Measurements from ENCODE around the gene BCL11B.
A peak's percentile ranks its signal among the peaks of the same experiment; 100 is the strongest.

BCL11B gene

GRCh38 chr14:99313234-99313633, 41.2 kb upstream of the BCL11B start:
- no peaks in the 10 kb centered on the region for H3K36me3 ChIP-seq (ENCODE audit: control insufficient read depth, insufficient read depth, low read length)
- no peak overlapping the region for H3K4me3 ChIP-seq (ENCODE audit: low read length)
- no peak overlapping the region for H3K9ac ChIP-seq (ENCODE audit: low read length)
- peaks cover 3% of the 10 kb centered on the region for H3K27me3 ChIP-seq (ENCODE audit: control insufficient read depth, insufficient read depth, low read length)
- peaks cover 37% of the 10 kb centered on the region for H3K4me1 ChIP-seq (ENCODE audit: control insufficient read depth, insufficient read depth, low read length)
- H3K9me3 ChIP-seq (ENCODE audit: control insufficient read depth, low read length): no peaks in the 10 kb centered on the region

DNA sequence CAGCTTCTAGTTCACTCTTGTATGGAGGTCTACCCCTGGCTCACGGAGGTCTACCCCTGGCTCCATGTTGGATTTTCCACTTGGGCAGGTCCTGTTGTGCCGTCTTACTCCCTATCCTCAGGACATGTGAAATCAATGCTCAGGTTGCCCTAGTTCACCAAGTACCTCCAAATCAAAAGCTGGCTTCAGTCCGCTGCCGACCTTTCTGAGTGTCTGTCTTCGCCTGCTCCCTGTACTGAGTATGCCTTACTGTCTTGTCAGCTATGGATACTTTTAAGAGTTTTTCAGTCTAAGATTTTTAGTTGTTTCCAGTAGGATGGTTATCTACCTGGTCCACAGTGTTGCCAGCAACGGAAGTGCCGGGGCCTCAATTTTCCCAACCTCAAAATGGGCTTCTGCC, 40.1 kb upstream of the BCL11B start:
- H3K36me3 ChIP-seq (ENCODE audit: control insufficient read depth, insufficient read depth, low read length): no peaks in the 10 kb centered on the region
- H3K9ac ChIP-seq (ENCODE audit: low read length): no peak overlapping the region
- peaks cover 26% of the 10 kb centered on the region for H3K4me1 ChIP-seq (ENCODE audit: control insufficient read depth, insufficient read depth, low read length)
- H3K4me3 ChIP-seq (ENCODE audit: low read length): no peak overlapping the region
- peaks cover 2% of the 10 kb centered on the region for H3K27me3 ChIP-seq (ENCODE audit: control insufficient read depth, insufficient read depth, low read length)
- H3K9me3 ChIP-seq (ENCODE audit: control insufficient read depth, low read length): no peaks in the 10 kb centered on the region

DNA sequence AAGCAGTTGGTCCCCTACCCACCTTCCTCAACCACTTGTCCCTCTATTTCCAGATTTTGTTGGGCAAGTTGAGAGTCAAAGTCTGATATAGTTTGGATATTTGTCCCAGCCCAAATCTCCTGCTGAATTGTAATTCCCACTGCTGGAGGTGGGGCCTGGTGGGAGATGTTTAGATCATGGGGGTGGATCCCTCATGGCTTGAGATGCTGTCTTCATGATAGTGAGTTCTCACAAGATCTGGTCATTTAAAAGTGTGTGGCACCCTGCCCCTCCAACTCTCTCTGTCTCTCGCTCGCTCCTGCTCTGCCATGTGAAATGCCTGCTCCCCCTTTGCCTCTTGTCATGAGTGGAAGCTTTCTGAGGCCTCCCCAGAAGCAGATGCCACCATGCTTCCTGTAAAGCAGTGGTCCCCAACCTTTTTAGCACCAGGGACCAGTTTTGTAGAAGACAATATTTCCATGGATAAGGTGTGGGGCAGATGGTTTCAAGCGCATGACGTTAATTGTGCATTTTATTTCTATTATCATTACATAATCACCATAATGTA, 37.3 kb upstream of the BCL11B start:
- H3K4me3 ChIP-seq (ENCODE audit: low read length): no peak overlapping the region
- H3K36me3 ChIP-seq (ENCODE audit: control insufficient read depth, insufficient read depth, low read length): no peaks in the 10 kb centered on the region
- no peaks in the 10 kb centered on the region for H3K9me3 ChIP-seq (ENCODE audit: control insufficient read depth, low read length)
- H3K4me1 ChIP-seq (ENCODE audit: control insufficient read depth, insufficient read depth, low read length): no peaks in the 10 kb centered on the region
- H3K27me3 ChIP-seq (ENCODE audit: control insufficient read depth, insufficient read depth, low read length): no peaks in the 10 kb centered on the region
- H3K9ac ChIP-seq (ENCODE audit: low read length): no peak overlapping the region

DNA sequence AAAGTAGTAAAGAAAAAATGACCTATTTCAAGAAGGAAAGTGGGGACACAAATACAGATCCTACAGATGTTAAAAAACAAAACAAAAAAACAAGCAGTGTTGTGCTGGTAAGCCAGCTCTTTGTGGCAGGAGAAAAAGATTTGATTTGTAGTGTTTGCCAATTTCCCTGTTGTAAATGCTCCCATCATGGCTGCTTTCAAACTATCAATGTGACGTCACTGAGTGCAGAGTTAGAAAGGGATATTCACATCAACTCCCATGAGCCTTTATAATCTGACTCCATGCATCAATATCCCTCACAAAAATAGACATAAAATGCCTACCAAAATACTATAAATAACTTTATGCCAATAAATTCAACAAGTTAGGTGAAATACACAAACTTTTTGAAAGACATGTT, 32.2 kb upstream of the BCL11B start:
- Histone ChIP-seq H3K4me3 (ENCODE audit: low read length) (no peak overlapping the region), H3K9me3 (ENCODE audit: control insufficient read depth, low read length) (no peaks in the 10 kb centered on the region)

DNA sequence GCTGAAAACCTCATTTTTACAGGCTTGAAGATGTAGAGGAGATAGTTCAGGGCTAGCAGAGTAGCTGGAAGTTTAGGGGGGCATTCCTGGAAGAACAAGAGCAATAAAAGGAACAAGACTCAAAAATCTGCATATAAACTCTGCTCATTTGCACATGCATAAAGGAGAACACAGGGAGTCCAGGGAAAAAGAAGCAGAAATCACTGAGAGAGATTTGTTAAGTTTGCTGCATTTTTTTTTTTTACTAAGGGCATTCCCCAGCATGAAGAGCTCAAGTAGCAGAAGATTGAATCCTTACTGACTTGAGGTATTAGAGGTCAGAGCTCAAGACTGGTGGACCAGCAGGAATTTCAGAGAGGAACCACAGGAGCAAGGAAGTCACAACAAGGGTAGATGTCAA, 28.2 kb upstream of the BCL11B start:
- Histone ChIP-seq H3K27me3 (ENCODE audit: control insufficient read depth, insufficient read depth, low read length) (no peaks in the 10 kb centered on the region), H3K9me3 (ENCODE audit: control insufficient read depth, low read length) (no peaks in the 10 kb centered on the region), H3K36me3 (ENCODE audit: control insufficient read depth, insufficient read depth, low read length) (no peaks in the 10 kb centered on the region), H3K4me3 (ENCODE audit: low read length) (no peak overlapping the region), H3K9ac (ENCODE audit: low read length) (no peak overlapping the region), H3K4me1 (ENCODE audit: control insufficient read depth, insufficient read depth, low read length) (no peaks in the 10 kb centered on the region)

More for the DNA sequence above, 32.2 kb upstream of the BCL11B start:
- Histone ChIP-seq H3K4me1 (ENCODE audit: control insufficient read depth, insufficient read depth, low read length) (no peaks in the 10 kb centered on the region), H3K27me3 (ENCODE audit: control insufficient read depth, insufficient read depth, low read length) (no peaks in the 10 kb centered on the region), H3K36me3 (ENCODE audit: control insufficient read depth, insufficient read depth, low read length) (no peaks in the 10 kb centered on the region), H3K9ac (ENCODE audit: low read length) (no peak overlapping the region)

DNA sequence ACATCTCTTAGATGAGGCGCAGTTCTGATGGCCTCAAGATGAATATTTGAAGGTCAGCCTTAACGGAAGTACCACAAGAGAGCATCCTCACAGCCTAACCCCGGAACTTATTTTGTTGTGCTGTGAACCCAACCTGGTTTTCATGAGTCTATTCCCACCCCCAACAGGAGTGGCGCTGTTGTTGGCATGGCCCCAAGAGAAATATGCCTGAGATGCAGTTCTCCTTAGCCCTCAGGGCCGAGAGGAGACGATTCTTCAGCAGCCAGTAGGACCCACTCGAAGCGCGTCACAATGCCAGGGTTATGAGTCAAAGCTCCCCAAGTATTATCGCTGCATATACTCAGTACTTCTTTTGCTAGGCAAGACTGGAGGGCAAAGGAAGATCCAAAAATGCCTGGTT, 24.5 kb upstream of the BCL11B start:
- H3K9ac ChIP-seq (ENCODE audit: low read length): no peak overlapping the region
- H3K36me3 ChIP-seq (ENCODE audit: control insufficient read depth, insufficient read depth, low read length): no peaks in the 10 kb centered on the region
- no peaks in the 10 kb centered on the region for H3K4me1 ChIP-seq (ENCODE audit: control insufficient read depth, insufficient read depth, low read length)
- H3K9me3 ChIP-seq (ENCODE audit: control insufficient read depth, low read length): no peaks in the 10 kb centered on the region
- no peaks in the 10 kb centered on the region for H3K27me3 ChIP-seq (ENCODE audit: control insufficient read depth, insufficient read depth, low read length)
- H3K4me3 ChIP-seq (ENCODE audit: low read length): no peak overlapping the region

DNA sequence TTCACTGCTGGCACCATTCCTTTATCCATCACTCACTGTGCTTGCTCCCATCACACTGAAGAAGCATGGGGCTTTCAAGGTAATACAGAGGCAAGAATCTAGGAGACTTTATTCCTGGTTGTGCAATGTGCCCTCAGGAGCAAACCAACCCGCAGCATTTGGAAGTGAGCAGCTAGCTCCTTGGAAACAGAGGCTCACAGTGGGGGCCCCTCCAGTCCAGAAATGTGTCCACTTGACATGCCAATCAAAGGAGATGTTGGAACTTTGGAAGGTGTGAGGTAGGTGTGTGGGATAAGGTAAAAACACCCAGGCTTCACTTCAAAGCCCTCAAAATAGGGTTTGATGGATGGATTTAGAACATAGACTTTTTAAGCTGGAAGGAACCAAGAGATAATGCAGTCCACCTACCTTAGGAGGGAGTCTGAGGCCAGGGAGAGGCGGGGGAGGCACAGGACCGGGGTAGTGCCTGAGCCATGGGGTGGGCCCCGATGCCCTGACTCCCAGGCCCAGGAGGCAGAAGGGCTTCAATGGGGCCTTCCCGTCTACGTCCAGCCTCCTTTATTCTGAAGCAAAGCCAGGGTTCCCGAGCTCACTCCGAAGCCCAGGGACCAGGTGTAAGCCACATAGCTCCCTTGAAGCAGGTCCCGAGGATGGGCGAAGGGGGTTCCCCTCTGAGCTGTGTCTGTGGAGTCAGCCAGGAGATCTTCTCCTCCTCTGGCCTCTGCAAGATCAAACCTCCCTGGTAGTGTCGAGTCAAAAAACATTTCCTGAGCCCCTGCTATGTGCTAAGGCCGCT, 17.6 kb upstream of the BCL11B start:
- H3K27me3 ChIP-seq (ENCODE audit: control insufficient read depth, insufficient read depth, low read length): no peaks in the 10 kb centered on the region
- H3K4me3 ChIP-seq (ENCODE audit: low read length): no peak overlapping the region
- no peak overlapping the region for H3K9ac ChIP-seq (ENCODE audit: low read length)
- H3K4me1 ChIP-seq (ENCODE audit: control insufficient read depth, insufficient read depth, low read length): no peaks in the 10 kb centered on the region
- H3K36me3 ChIP-seq (ENCODE audit: control insufficient read depth, insufficient read depth, low read length): no peaks in the 10 kb centered on the region
- no peaks in the 10 kb centered on the region for H3K9me3 ChIP-seq (ENCODE audit: control insufficient read depth, low read length)

- Histone ChIP-seq H3K4me1 (ENCODE audit: control insufficient read depth, insufficient read depth, low read length) (no peaks in the 10 kb centered on the region), H3K9ac (ENCODE audit: low read length) (no peak overlapping the region), H3K36me3 (ENCODE audit: control insufficient read depth, insufficient read depth, low read length) (no peaks in the 10 kb centered on the region), H3K4me3 (ENCODE audit: low read length) (no peak overlapping the region), H3K27me3 (ENCODE audit: control insufficient read depth, insufficient read depth, low read length) (no peaks in the 10 kb centered on the region), H3K9me3 (ENCODE audit: control insufficient read depth, low read length) (no peaks in the 10 kb centered on the region)
Observed at GRCh38 chr14:99288948-99289347, 17.0 kb upstream of the BCL11B start.

GRCh38 chr14:99287269-99287942, 15.4 kb upstream of the BCL11B start:
- H3K4me1 ChIP-seq (ENCODE audit: control insufficient read depth, insufficient read depth, low read length): no peaks in the 10 kb centered on the region
- no peaks in the 10 kb centered on the region for H3K27me3 ChIP-seq (ENCODE audit: control insufficient read depth, insufficient read depth, low read length)
- H3K9ac ChIP-seq (ENCODE audit: low read length): peak overlapping the region; percentile 52
- H3K4me3 ChIP-seq (ENCODE audit: low read length): no peak overlapping the region
- no peaks in the 10 kb centered on the region for H3K9me3 ChIP-seq (ENCODE audit: control insufficient read depth, low read length)
- no peaks in the 10 kb centered on the region for H3K36me3 ChIP-seq (ENCODE audit: control insufficient read depth, insufficient read depth, low read length)

DNA sequence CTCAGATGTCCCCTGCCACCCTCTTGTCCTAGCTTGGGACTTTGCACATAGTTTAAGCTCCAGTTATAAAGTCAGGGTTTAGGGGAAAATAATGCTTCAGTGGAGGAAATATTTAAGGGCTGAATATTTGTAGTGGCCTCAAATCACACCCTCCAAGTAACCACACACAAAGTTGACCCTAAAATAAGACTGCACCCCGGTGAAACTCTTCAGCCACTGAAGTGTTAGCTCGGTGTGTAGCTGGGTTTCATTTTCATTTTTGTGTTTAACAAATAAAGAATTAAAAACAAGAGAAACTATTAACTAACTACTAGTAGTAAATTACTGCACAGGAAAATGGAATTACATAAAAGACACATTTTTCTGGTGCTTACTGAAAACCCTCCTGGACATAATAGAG, 14.8 kb upstream of the BCL11B start:
- H3K36me3 ChIP-seq (ENCODE audit: control insufficient read depth, insufficient read depth, low read length): no peaks in the 10 kb centered on the region
- H3K27me3 ChIP-seq (ENCODE audit: control insufficient read depth, insufficient read depth, low read length): no peaks in the 10 kb centered on the region
- peak overlapping the region; percentile 52 for H3K9ac ChIP-seq (ENCODE audit: low read length)
- H3K4me1 ChIP-seq (ENCODE audit: control insufficient read depth, insufficient read depth, low read length): no peaks in the 10 kb centered on the region
- H3K4me3 ChIP-seq (ENCODE audit: low read length): no peak overlapping the region
- no peaks in the 10 kb centered on the region for H3K9me3 ChIP-seq (ENCODE audit: control insufficient read depth, low read length)

DNA sequence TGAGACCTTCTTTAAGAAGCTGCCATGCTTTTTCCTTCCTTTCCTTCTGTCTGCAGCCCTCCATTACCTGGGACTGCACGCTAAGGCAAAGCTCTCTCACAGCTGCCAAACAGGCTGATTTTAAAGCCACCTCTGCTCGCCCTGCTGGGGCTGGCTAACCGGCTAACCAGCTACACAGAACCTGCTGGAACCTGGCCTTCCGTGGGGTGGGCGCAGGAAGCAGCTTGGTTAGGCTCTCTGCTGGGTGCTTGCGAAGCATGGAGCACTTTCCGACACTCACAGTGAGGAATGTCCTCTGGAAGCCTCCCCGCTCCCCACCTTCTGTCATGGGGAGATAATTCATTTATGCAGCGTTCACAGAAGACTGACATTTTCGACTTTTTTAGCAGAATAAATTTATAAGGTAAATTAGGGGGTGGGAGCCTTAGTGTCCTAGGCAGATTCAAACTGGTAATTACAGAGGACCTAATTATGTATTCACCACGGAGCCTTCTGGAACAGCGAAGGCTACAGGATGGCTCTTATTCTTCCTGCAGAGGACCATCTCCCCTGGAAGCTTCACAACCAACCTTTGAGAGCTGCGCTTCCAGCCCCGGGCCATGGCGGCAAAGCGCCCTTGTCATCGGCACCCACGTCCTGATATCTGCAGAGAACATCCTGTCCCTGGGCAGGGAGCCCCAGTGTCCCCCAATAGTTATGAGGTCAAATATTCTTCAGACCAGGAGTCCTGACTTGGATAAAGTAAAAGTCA, 12.4 kb upstream of the BCL11B start:
- H3K36me3 ChIP-seq (ENCODE audit: control insufficient read depth, insufficient read depth, low read length): no peaks in the 10 kb centered on the region
- no peaks in the 10 kb centered on the region for H3K4me1 ChIP-seq (ENCODE audit: control insufficient read depth, insufficient read depth, low read length)
- no peak overlapping the region for H3K4me3 ChIP-seq (ENCODE audit: low read length)
- no peak overlapping the region for H3K9ac ChIP-seq (ENCODE audit: low read length)
- no peaks in the 10 kb centered on the region for H3K27me3 ChIP-seq (ENCODE audit: control insufficient read depth, insufficient read depth, low read length)
- H3K9me3 ChIP-seq (ENCODE audit: control insufficient read depth, low read length): no peaks in the 10 kb centered on the region

Measured in mucosa of stomach (tissue), 1 donor.